Psoas muscle (tissue), 8 donors: ENCODE measurements around the gene PLA2G6. TPM values are rescaled to one million over a fixed set of nuclear protein-coding genes. Genes with fewer than 3 reads are reported as not detected.

Source experiments
- ATAC-seq, 4 donors: fragments of 200-7000 bp; cut with Tn5 transposase; one replicate each; pipeline ENCODE4 v1.9.1; 2020; ENCODE audit warnings: moderate library complexity in 3 of 4, mild to moderate bottlenecking in 2 of 4
- DNase-seq, 2 donors: peaks; one replicate each; pipeline ENCODE4 v3.0.0-alpha.2; 2020
- H3K27ac ChIP-seq: fragments of 200-600 bp; one replicate; pipeline ENCODE4 v1.8.0; 2022
- H3K27me3 ChIP-seq, 3 donors: fragments of 200-600 bp in 1 of 3; one replicate each; pipeline versions ENCODE4 v1.6.1 to v1.8.0; 2013 to 2022; ENCODE audit warnings: low read length in 2 of 3, mild to moderate bottlenecking in 2 of 3, moderate library complexity in 1 of 3; ENCODE audit not compliant: insufficient read depth in 3 of 3
- H3K36me3 ChIP-seq, 2 donors: fragments of 200-600 bp in 1 of 2; one replicate each; pipeline versions ENCODE4 v1.6.1 to v1.8.0; 2013 to 2022; ENCODE audit warnings: low read depth in 1 of 2, mild to moderate bottlenecking in 1 of 2, moderate library complexity in 1 of 2; ENCODE audit not compliant: insufficient read depth in 1 of 2
- H3K4me1 ChIP-seq: fragments of 200-600 bp; one replicate; pipeline ENCODE4 v1.8.0; 2022
- H3K4me3 ChIP-seq: fragments of 200-600 bp; one replicate; pipeline ENCODE4 v1.8.0; 2022; ENCODE audit warnings: mild to moderate bottlenecking
- H3K9me3 ChIP-seq: fragments of 200-600 bp; one replicate; pipeline ENCODE4 v1.8.0; 2022
- CTCF ChIP-seq: fragments of 200-600 bp; IDR thresholded peaks from one replicate; pipeline ENCODE4 v1.8.0; 2022; ENCODE audit warnings: antibody characterized with exemption
- WGBS, 3 donors: extraction: QIAGEN DNeasy Blood & Tissue Kit; methylation state at CpG; one replicate each; pipeline versions ENCODE4 v1.1.6 to v1.1.7; 2013; 5-methylcytosine and 5-hydroxymethylcytosine counted together
- intact Hi-C, 2 donors: fragments of 100-400 bp; cut with DNase I; formaldehyde crosslinking; loops; one replicate each; pipeline versions ENCODE4 v1.11.0 to v1.14.2; 2022
- polyA plus RNA-seq, 3 donors: library from polyadenylated mRNA; stranded (reverse); fragments of 200-250 nt; gene quantifications; one replicate each; pipeline ENCODE4 v1.2.3, GENCODE V29; 2013
- total RNA-seq, 4 donors: library from RNA; stranded (reverse); fragmentation: NEBNext Ultra II Directional in 2 of 4; extraction: Animal tissue kit (Norgen Biotek cat#: 25700) in 2 of 4; gene quantifications; one replicate each; pipeline versions ENCODE4 v1.2.1 to v1.2.4, GENCODE V29; 2021 to 2023
- donor health status: healthy with polysubstance abuse.
- donor health status: DM: no; HTN: no; CAD: no; lungs with moderate emphysema.
- donor health status: Bipolar disorder and iron deficiency.
- donor health status: healthy.
- donor health status: DM: yes; HTN: yes; CAD: no.
- donor health status: DM: no; HTN: no; CAD: no.
- donor health status: DM: no; HTN: no; CAD: no.
- donor health status: DM: yes; HTN: yes; CAD: no.

PLA2G6 gene
- total and polyA plus RNA-seq, 7 donors, result 4.5 to 17.4 (median 8.5) TPM

GRCh38 chr22:38072322-38073149 is 109.1 kb downstream of the PLA2G6 start:
- Histone ChIP-seq H3K36me3 (peaks cover 0 to 44% of the 10 kb centered on the region in 2 donors), H3K4me3 (no peak overlapping the region), H3K27me3 (no peaks in the 10 kb centered on the region), H3K9me3 (no peaks in the 10 kb centered on the region), H3K4me1 (peaks cover 33% of the 10 kb centered on the region), H3K27ac (no peak overlapping the region)
- intact Hi-C loops, result loop anchor here in 1 of 2 donors (5.0 kb wide), 1 partner anchor 100 kb away; no protein-coding TSS in a partner anchor
- WGBS, 3 donors, result 94 to 96% (median 95%) methylated on average over 25 of the region's 25 CpGs
- no peak for TF ChIP-seq CTCF
- ATAC-seq (no peak), DNase-seq (peak; percentile 13 to 48)

GRCh38 chr22:38071421-38072321 is 110.0 kb downstream of the PLA2G6 start:
- ATAC-seq (no peak), DNase-seq (peak; percentile 11 to 48)
- no peak for TF ChIP-seq CTCF
- H3K27ac ChIP-seq, result peak overlapping the region; percentile 95
- H3K4me1 ChIP-seq, result peaks cover 42% of the 10 kb centered on the region
- intact Hi-C loops, result loop anchor here in 1 of 2 donors (5.0 kb wide), 1 partner anchor 101 kb away; no protein-coding TSS in a partner anchor
- no peaks in the 10 kb centered on the region for H3K27me3 ChIP-seq
- 83 to 87% (median 84%) methylated on average over 21 to 22 of the region's 22 CpGs for WGBS, 3 donors
- H3K4me3 ChIP-seq, result no peak overlapping the region
- peaks cover 0 to 47% of the 10 kb centered on the region in 2 donors for H3K36me3 ChIP-seq
- no peaks in the 10 kb centered on the region for H3K9me3 ChIP-seq

- Histone ChIP-seq H3K4me1 (peaks cover 55% of the 10 kb centered on the region), H3K9me3 (no peaks in the 10 kb centered on the region), H3K27ac (peak overlapping the region; percentile 95), H3K27me3 (no peaks in the 10 kb centered on the region), H3K36me3 (peaks cover 0 to 59% of the 10 kb centered on the region in 2 donors), H3K4me3 (no peak overlapping the region)
- TF ChIP-seq CTCF, result no peak
- DNase-seq, result peak in 1 of 2 donors; percentile 7
- no peak for ATAC-seq
- 58 to 64% (median 64%) methylated on average over 11 of the region's 11 CpGs for WGBS, 3 donors
- intact Hi-C loops, result loop anchor here in 1 of 2 donors (5.0 kb wide), 1 partner anchor 102 kb away; no protein-coding TSS in a partner anchor
Measured at GRCh38 chr22:38070250-38070921, 111.2 kb downstream of the PLA2G6 start.
